Occipital lobe (tissue), 2 donors: Measurements from ENCODE around the gene KRTAP5-4. TPM values are rescaled to one million over a fixed set of nuclear protein-coding genes. Genes with fewer than 3 reads are reported as not detected.
"Not testable (repeated sequence)": the region's sequence is repeated elsewhere in the genome, so short reads cannot be mapped to it uniquely, and the experiment has no call there.

Experiments
- DNase-seq: peaks from one replicate; lab custom pipeline; 2025; lab: John Stamatoyannopoulos, UW
- total RNA-seq: library from RNA; depleted of rRNA; stranded (reverse); fragments of >200 nt; gene quantifications from one replicate; pipeline ENCODE4 v1.2.3, GENCODE V29; 2014

The KRTAP5-4 gene
- total RNA-seq, 1 donor from 2014 or later = not detected

GRCh38 chr11:1604181-1604580, 17.8 kb downstream of the KRTAP5-4 start:
- DNase-seq = no peak

DNA sequence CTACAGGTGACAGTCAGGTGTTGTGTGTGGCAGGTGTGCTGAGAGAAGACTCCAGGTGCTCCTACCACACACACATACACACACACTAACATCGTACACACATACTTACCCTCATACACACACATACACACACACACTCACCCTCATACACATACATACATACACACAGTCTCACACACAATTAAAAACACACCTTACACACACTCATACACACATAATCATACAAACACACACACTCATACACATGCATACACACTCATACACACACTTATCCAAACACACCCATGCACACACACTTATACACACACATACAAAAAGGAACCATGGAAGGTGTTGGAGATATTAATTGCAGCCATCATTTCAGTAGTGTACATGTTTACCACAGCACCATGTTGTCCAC, 18.3 kb downstream of the KRTAP5-4 start:
- no peak for DNase-seq

DNA sequence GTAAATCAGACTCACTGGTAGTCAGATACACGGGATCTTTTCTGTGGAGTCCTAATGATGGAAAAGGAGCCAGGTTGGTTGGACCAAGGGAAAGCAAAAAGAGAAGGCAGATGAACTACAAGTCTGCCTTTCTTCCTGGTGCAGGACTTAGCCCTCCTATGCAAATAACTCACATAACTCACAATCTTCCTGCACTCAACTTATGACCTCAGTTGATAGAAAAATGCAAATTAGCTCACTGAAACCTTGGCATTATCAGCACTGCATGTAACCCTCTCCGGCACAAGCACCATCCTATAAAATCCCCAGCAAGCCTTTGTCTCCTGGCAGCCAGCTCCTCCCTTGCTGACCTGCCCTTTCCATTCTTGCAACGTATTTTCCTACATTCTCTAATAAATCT, 20.3 kb downstream of the KRTAP5-4 start:
- DNase-seq = not testable (repeated sequence)

- DNase-seq = no peak
Observed at GRCh38 chr11:1600626-1601025, 21.3 kb downstream of the KRTAP5-4 start.

- DNase-seq = no peak
Observed at GRCh38 chr11:1598816-1599215, 23.1 kb downstream of the KRTAP5-4 start.

DNA sequence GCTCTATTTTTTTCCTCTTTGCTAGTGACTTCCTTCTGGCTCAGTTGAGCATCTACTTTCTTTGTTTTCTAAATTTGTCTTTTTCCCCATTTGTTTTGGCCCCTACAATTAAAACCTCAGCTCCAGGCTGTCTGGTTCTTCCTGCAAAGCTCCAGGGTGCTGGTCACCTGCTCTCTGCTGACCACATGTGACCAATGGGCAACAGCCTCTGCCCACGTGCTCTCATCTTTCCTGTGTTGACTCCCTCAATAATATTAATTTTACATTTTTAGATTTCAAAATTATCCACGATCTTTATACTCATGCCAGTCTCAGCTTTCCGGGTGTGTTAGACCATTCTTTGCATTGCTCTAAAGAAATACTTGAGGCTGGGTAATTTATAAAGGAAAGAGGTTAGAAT, 23.5 kb downstream of the KRTAP5-4 start:
- not testable (repeated sequence) for DNase-seq

DNA sequence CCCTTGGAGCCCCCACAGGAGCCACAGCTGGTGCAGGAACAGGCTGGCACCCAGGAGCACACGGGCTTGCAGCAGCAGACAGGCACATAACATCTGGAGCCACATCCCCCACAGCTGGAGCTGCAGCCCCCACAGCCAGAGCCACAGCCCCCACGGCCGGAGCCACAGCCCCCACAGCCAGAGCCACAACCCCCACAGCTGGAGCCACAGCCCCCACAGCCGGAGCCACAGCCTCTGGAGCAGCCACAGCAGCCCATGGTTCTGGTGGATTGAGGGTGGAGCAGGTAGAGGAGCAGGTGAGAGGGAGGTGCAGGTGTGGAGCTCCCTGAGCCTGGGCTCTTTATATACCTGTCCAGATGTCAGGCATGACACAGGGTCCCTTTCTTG, 24.0 kb downstream of the KRTAP5-4 start, which contains the start of gene KRTAP5-2:
KRTAP5-2 (minus strand) TSS at position 301 of the 387 bp plus-strand sequence; CDS start at position 257, 44 bp downstream.
- no peak for DNase-seq

- DNase-seq = no peak
Observed at GRCh38 chr11:1597331-1597993, 24.5 kb downstream of the KRTAP5-4 start.

GRCh38 chr11:1596576-1597121, 25.3 kb downstream of the KRTAP5-4 start:
- DNase-seq = not testable (repeated sequence)

- not testable (repeated sequence) for DNase-seq
Observed at GRCh38 chr11:1595994-1596575, 25.9 kb downstream of the KRTAP5-4 start.

- DNase-seq = no peak
Observed at GRCh38 chr11:1592628-1593027, 29.3 kb downstream of the KRTAP5-4 start.

GRCh38 chr11:1589996-1590395, 31.9 kb downstream of the KRTAP5-4 start:
- no peak for DNase-seq

DNA sequence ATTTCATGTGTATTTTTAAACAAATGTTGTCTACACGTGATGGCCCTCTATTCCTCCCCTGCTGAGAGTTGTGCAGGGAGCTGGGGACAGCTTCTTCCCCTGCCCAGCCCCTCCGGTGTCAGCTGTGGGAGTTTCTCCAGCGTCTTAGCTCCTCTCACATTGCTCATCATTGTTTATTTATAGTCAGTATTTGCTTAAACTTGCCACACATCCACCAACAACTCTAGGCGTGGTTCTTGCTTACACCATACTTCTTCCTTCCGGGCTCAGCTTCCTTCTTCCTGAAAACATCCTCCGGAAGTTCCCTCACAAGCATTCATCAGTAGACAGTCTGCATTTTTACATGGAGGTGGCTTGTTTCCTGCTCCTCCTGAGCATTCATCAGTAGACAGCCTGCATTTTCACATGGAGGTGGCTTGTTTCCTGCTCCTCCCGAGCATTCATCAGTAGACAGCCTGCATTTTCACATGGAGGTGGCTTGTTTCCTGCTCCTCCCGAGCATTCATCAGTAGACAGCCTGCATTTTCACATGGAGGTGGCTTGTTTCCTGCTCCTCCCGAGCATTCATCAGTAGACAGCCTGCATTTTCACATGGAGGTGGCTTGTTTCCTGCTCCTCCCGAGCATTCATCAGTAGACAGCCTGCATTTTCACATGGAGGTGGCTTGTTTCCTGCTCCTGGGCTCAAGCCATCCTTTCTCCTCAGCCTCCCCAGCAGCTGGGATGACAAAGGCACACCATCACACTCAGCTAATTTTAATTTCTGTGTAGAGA, 32.6 kb downstream of the KRTAP5-4 start:
- DNase-seq = not testable (repeated sequence)

DNA sequence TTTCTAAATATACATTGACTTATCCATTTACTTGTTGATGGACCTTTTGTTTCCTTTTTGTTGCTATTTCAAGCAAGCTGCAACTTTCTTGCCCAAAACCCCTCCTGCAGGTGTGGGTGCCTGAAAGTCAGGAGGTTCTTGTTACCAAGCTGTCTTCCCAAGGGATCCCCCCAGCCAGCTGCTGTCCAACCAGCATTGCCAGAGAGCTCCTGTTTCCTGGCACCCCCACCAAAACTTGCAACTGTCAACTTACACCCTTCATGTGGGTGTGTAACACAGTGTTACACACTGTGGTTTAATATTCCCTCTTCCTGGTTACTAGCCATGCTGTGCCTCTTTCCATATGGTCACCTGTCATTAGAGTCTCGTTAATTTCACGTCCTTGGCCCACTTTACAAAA, 35.2 kb downstream of the KRTAP5-4 start:
- no peak for DNase-seq

GRCh38 chr11:1584661-1585370, 37.1 kb downstream of the KRTAP5-4 start, which contains the start of gene KRTAP5-1:
Gene KRTAP5-1 (minus strand): TSS chr11:1585283. CDS start chr11:1585249, 34 bp downstream.
- DNase-seq = not testable (repeated sequence)

GRCh38 chr11:1582909-1583308, 39.0 kb downstream of the KRTAP5-4 start:
- DNase-seq = not testable (repeated sequence)

- DNase-seq = no peak
Observed at GRCh38 chr11:1581976-1582375, 40.0 kb downstream of the KRTAP5-4 start.

- DNase-seq = no peak
Observed at GRCh38 chr11:1576825-1577224, 45.1 kb downstream of the KRTAP5-4 start.

GRCh38 chr11:1575756-1576155, 46.2 kb downstream of the KRTAP5-4 start:
- DNase-seq = not testable (repeated sequence)

- DNase-seq = no peak
Observed at GRCh38 chr11:1574933-1575242, 47.0 kb downstream of the KRTAP5-4 start.

GRCh38 chr11:1574238-1574932, 47.6 kb downstream of the KRTAP5-4 start:
- DNase-seq = no peak
